Trophoblast cell (in vitro differentiated cells and primary cell): ENCODE measurements around the gene PPFIA2.

ENCODE experiments used
- DNase-seq, 2 donors: peaks; one replicate each; pipeline ENCODE4 v3.0.0-alpha.2; 2016
- H2AFZ ChIP-seq: 2 replicates; pipeline ENCODE4 v1.6.1; 2013; ENCODE audit warnings: low read length, moderate library complexity, mild to moderate bottlenecking; ENCODE audit not compliant: insufficient read depth, poor library complexity
- H2AK5ac ChIP-seq: 2 replicates; pipeline ENCODE4 v1.6.1; 2013; ENCODE audit warnings: mild to moderate bottlenecking, low read length
- H2BK120ac ChIP-seq: 2 replicates; pipeline ENCODE4 v1.6.1; 2013; ENCODE audit warnings: low read length, mild to moderate bottlenecking, moderate library complexity; ENCODE audit not compliant: insufficient read depth, poor library complexity
- H2BK12ac ChIP-seq: 2 replicates; pipeline ENCODE4 v1.6.1; 2013; ENCODE audit warnings: mild to moderate bottlenecking, low read length, moderate library complexity
- H2BK5ac ChIP-seq: 2 replicates; pipeline ENCODE4 v1.6.1; 2013; ENCODE audit warnings: low read length, low read depth, moderate library complexity, mild to moderate bottlenecking; ENCODE audit not compliant: poor library complexity
- H3K14ac ChIP-seq: 2 replicates; pipeline ENCODE4 v1.6.1; 2013; ENCODE audit warnings: mild to moderate bottlenecking, low read length
- H3K18ac ChIP-seq: 2 replicates; pipeline ENCODE4 v1.6.1; 2013; ENCODE audit warnings: mild to moderate bottlenecking, low read length
- H3K23ac ChIP-seq: 2 replicates; pipeline ENCODE4 v1.6.1; 2013; ENCODE audit warnings: low read length
- H3K27ac ChIP-seq: 2 replicates; pipeline ENCODE4 v1.5.1; 2013; ENCODE audit warnings: low read depth, mild to moderate bottlenecking, inconsistent platforms, low read length, moderate library complexity
- H3K27me3 ChIP-seq: 2 replicates; pipeline ENCODE4 v1.6.1; 2013; ENCODE audit warnings: inconsistent platforms, mild to moderate bottlenecking, low read length, moderate library complexity; ENCODE audit not compliant: insufficient read depth
- H3K36me3 ChIP-seq, 2 experiments: 1 replicate in 1 of 2; 2 replicates in 1 of 2; pipeline ENCODE4 v1.6.1; 2013; ENCODE audit warnings: low read length in 2 of 2, mild to moderate bottlenecking in 2 of 2, moderate library complexity in 1 of 2; ENCODE audit not compliant: insufficient read depth in 2 of 2, control insufficient read depth in 1 of 2
- H3K4ac ChIP-seq: 2 replicates; pipeline ENCODE4 v1.6.1; 2013; ENCODE audit warnings: low read depth, mild to moderate bottlenecking, low read length, moderate library complexity
- H3K4me1 ChIP-seq, 2 experiments: 1 replicate in 1 of 2; 2 replicates in 1 of 2; pipeline ENCODE4 v1.6.1; 2013; ENCODE audit warnings: low read length in 2 of 2, mild to moderate bottlenecking in 2 of 2, moderate library complexity in 1 of 2; ENCODE audit not compliant: insufficient read depth in 2 of 2, control insufficient read depth in 1 of 2
- H3K4me2 ChIP-seq: 2 replicates; pipeline ENCODE4 v1.6.1; 2013; ENCODE audit warnings: inconsistent platforms, mild to moderate bottlenecking, low read length, moderate library complexity
- H3K4me3 ChIP-seq: 2 replicates; pipeline ENCODE4 v1.5.1; 2013; ENCODE audit warnings: mild to moderate bottlenecking, low read depth, low read length, inconsistent platforms
- H3K79me1 ChIP-seq: one replicate; pipeline ENCODE4 v1.6.1; 2013; ENCODE audit warnings: low read length
- H3K79me2 ChIP-seq: 2 replicates; pipeline ENCODE4 v1.6.1; 2013; ENCODE audit warnings: low read length, mild to moderate bottlenecking; ENCODE audit not compliant: control insufficient read depth, insufficient read depth, poor library complexity
- H3K9ac ChIP-seq: 2 replicates; pipeline ENCODE4 v1.6.1; 2013; ENCODE audit warnings: mild to moderate bottlenecking, low read length
- H3K9me3 ChIP-seq: 2 replicates; pipeline ENCODE4 v1.6.1; 2013; ENCODE audit warnings: low read depth, mild to moderate bottlenecking, control low read depth, inconsistent platforms, low read length; ENCODE audit not compliant: insufficient read depth
- H4K12ac ChIP-seq: 2 replicates; pipeline ENCODE4 v1.6.1; 2013; ENCODE audit warnings: low read depth, mild to moderate bottlenecking, low read length, moderate library complexity
- H4K8ac ChIP-seq: 2 replicates; pipeline ENCODE4 v1.6.1; 2013; ENCODE audit warnings: low read depth, mild to moderate bottlenecking, low read length, moderate library complexity
- H4K91ac ChIP-seq: one replicate; pipeline ENCODE4 v1.6.1; 2013; ENCODE audit warnings: low read depth, mild to moderate bottlenecking, low read length, moderate library complexity
- WGBS: extraction: QIAGEN DNeasy Blood & Tissue Kit; methylation state at CpG from one replicate; pipeline ENCODE4 v1.1.7; 2013; ENCODE audit warnings: missing lambda C conversion rate; ENCODE audit not compliant: insufficient read length, insufficient coverage; ENCODE audit errors: extremely low coverage; 5-methylcytosine and 5-hydroxymethylcytosine counted together

The PPFIA2 gene

GRCh38 chr12:81245907-81246570, 513.1 kb downstream of the PPFIA2 start:
- H3K4me3 ChIP-seq = no peak overlapping the region
- no CpG with 5 or more reads among the region's 4 CpGs for WGBS
- no peak overlapping the region for H2AFZ ChIP-seq
- peaks cover 4% of the 10 kb centered on the region in 2 experiments for H3K4me1 ChIP-seq
- H3K18ac ChIP-seq = no peak overlapping the region
- H3K4ac ChIP-seq = no peak overlapping the region
- no peaks in the 10 kb centered on the region for H3K79me1 ChIP-seq
- no peak overlapping the region for H4K91ac ChIP-seq
- peak overlapping the region; percentile 1 for H4K8ac ChIP-seq
- no peak overlapping the region for H3K23ac ChIP-seq
- no peak overlapping the region for H3K14ac ChIP-seq
- no peak overlapping the region for H3K4me2 ChIP-seq
- H3K27me3 ChIP-seq = no peaks in the 10 kb centered on the region
- no peaks in the 10 kb centered on the region for H3K9me3 ChIP-seq
- no peak overlapping the region for H2AK5ac ChIP-seq
- no peak overlapping the region for H2BK120ac ChIP-seq
- no peaks in the 10 kb centered on the region for H3K36me3 ChIP-seq
- H2BK12ac ChIP-seq = no peak overlapping the region
- no peak for DNase-seq
- no peak overlapping the region for H4K12ac ChIP-seq
- no peaks in the 10 kb centered on the region for H3K79me2 ChIP-seq
- H2BK5ac ChIP-seq = no peak overlapping the region
- no peak overlapping the region for H3K9ac ChIP-seq
- no peak overlapping the region for H3K27ac ChIP-seq

GRCh38 chr12:81245458-81245857, 513.7 kb downstream of the PPFIA2 start:
- Histone ChIP-seq H2BK5ac (no peak overlapping the region), H2BK120ac (no peak overlapping the region), H2AK5ac (no peak overlapping the region), H2BK12ac (no peak overlapping the region), H3K27me3 (no peaks in the 10 kb centered on the region), H3K4me3 (no peak overlapping the region), H3K23ac (no peak overlapping the region), H3K9me3 (no peaks in the 10 kb centered on the region), H4K12ac (no peak overlapping the region), H4K91ac (no peak overlapping the region), H3K4me2 (no peak overlapping the region), H3K36me3 (no peaks in the 10 kb centered on the region), H3K27ac (no peak overlapping the region), H4K8ac (no peak overlapping the region), H2AFZ (no peak overlapping the region), H3K14ac (no peak overlapping the region), H3K4me1 (peaks cover 4% of the 10 kb centered on the region in 2 experiments), H3K4ac (no peak overlapping the region), H3K79me2 (no peaks in the 10 kb centered on the region), H3K79me1 (no peaks in the 10 kb centered on the region), H3K9ac (no peak overlapping the region), H3K18ac (no peak overlapping the region)
- no peak for DNase-seq
- WGBS = no CpG with 5 or more reads among the region's 2 CpGs

- DNase-seq = no peak
- H2AFZ ChIP-seq = no peak overlapping the region
- H2AK5ac ChIP-seq = no peak overlapping the region
- no peak overlapping the region for H3K14ac ChIP-seq
- no peak overlapping the region for H3K4ac ChIP-seq
- no peak overlapping the region for H3K27ac ChIP-seq
- H3K27me3 ChIP-seq = no peaks in the 10 kb centered on the region
- H3K9ac ChIP-seq = no peak overlapping the region
- no peak overlapping the region for H3K23ac ChIP-seq
- H3K18ac ChIP-seq = no peak overlapping the region
- WGBS = no CpG with 5 or more reads among the region's 3 CpGs
- peaks cover 2% of the 10 kb centered on the region in 2 experiments for H3K4me1 ChIP-seq
- H2BK120ac ChIP-seq = no peak overlapping the region
- no peak overlapping the region for H2BK12ac ChIP-seq
- H4K91ac ChIP-seq = no peak overlapping the region
- no peak overlapping the region for H3K4me3 ChIP-seq
- no peaks in the 10 kb centered on the region for H3K36me3 ChIP-seq
- H3K4me2 ChIP-seq = no peak overlapping the region
- H4K12ac ChIP-seq = no peak overlapping the region
- no peak overlapping the region for H4K8ac ChIP-seq
- H2BK5ac ChIP-seq = no peak overlapping the region
- no peaks in the 10 kb centered on the region for H3K9me3 ChIP-seq
- H3K79me2 ChIP-seq = no peaks in the 10 kb centered on the region
- no peaks in the 10 kb centered on the region for H3K79me1 ChIP-seq
Measured at GRCh38 chr12:81231574-81232368, 527.4 kb downstream of the PPFIA2 start.

- no peak overlapping the region for H3K4ac ChIP-seq
- H4K8ac ChIP-seq = no peak overlapping the region
- H2BK120ac ChIP-seq = no peak overlapping the region
- no peak overlapping the region for H2BK12ac ChIP-seq
- H2BK5ac ChIP-seq = no peak overlapping the region
- H3K27me3 ChIP-seq = no peaks in the 10 kb centered on the region
- H2AFZ ChIP-seq = no peak overlapping the region
- H3K4me2 ChIP-seq = no peak overlapping the region
- H3K79me1 ChIP-seq = no peaks in the 10 kb centered on the region
- no peak overlapping the region for H4K12ac ChIP-seq
- H3K79me2 ChIP-seq = no peaks in the 10 kb centered on the region
- no peak overlapping the region for H3K18ac ChIP-seq
- peaks cover 2% of the 10 kb centered on the region in 2 experiments for H3K4me1 ChIP-seq
- DNase-seq = no peak
- H4K91ac ChIP-seq = no peak overlapping the region
- H3K9me3 ChIP-seq = no peaks in the 10 kb centered on the region
- no peak overlapping the region for H3K27ac ChIP-seq
- H3K23ac ChIP-seq = no peak overlapping the region
- WGBS = no CpG with 5 or more reads among the region's 5 CpGs
- H3K14ac ChIP-seq = no peak overlapping the region
- no peak overlapping the region for H3K9ac ChIP-seq
- H2AK5ac ChIP-seq = no peak overlapping the region
- H3K36me3 ChIP-seq = no peaks in the 10 kb centered on the region
- H3K4me3 ChIP-seq = no peak overlapping the region
Measured at GRCh38 chr12:81229759-81230158, 529.4 kb downstream of the PPFIA2 start.
